IMR-90 (cell line): ENCODE data around the gene GNE. TPM values are rescaled to one million over a fixed set of nuclear protein-coding genes. Genes with fewer than 3 reads are reported as not detected.

Source experiments
- ATAC-seq: fragments of 200-7000 bp; cut with Tn5 transposase; 2 replicates; pipeline ENCODE4 v1.9.1; 2020; ENCODE audit warnings: low read depth, mild to moderate bottlenecking, moderate library complexity
- BruUV-seq: library from RNA; stranded (reverse); fragments of 400-500 nt; replicated peaks from 2 replicates; lab custom pipeline; 2021; lab: Mats Ljungman, UMichigan
- CTCF ChIA-PET: fragments of 300-600 bp; formaldehyde crosslinking; extraction: SDS; loops from one replicate; lab custom pipeline; 2021; ENCODE audit warnings: antibody characterized with exemption; lab: Yijun Ruan, JAX
- POLR2A ChIA-PET: fragments of 300-600 bp; sonication (Branson Sonifier 250); formaldehyde crosslinking; loops from one replicate; lab custom pipeline; 2022; ENCODE audit warnings: antibody characterized with exemption; ENCODE audit not compliant: unreplicated experiment; lab: Charles Lee
- DNase-seq: peaks from one replicate; pipeline ENCODE4 v3.0.0; 2013
- H2AFZ ChIP-seq: replicated peaks from 2 replicates; pipeline ENCODE3; 2013; ENCODE audit warnings: low read length, mild to moderate bottlenecking; ENCODE audit not compliant: poor library complexity
- H2AK5ac ChIP-seq: 2 replicates; pipeline ENCODE4 v1.6.1; 2013; ENCODE audit warnings: low read depth, low read length, inconsistent platforms
- H2AK9ac ChIP-seq: replicated peaks from 2 replicates; pipeline ENCODE3; 2013; ENCODE audit warnings: mild to moderate bottlenecking, low read depth, low read length, moderate library complexity; ENCODE audit not compliant: poor library complexity
- H2BK120ac ChIP-seq: 2 replicates; pipeline ENCODE4 v1.6.1; 2013; ENCODE audit warnings: low read depth, low read length, inconsistent platforms
- H2BK15ac ChIP-seq: 3 replicates; pipeline ENCODE4 v1.6.1; 2013; ENCODE audit warnings: low read depth, low read length, inconsistent platforms
- H2BK20ac ChIP-seq: 2 replicates; pipeline ENCODE4 v1.6.1; 2013; ENCODE audit warnings: low read depth, mild to moderate bottlenecking, inconsistent platforms, low read length, moderate library complexity
- H2BK5ac ChIP-seq: 2 replicates; pipeline ENCODE4 v1.6.1; 2013; ENCODE audit warnings: mild to moderate bottlenecking, low read depth, low read length, inconsistent platforms; ENCODE audit not compliant: poor library complexity, severe bottlenecking
- H3K14ac ChIP-seq: replicated peaks from 2 replicates; pipeline ENCODE4 v1.6.1; 2013; ENCODE audit warnings: low read depth, low read length, inconsistent platforms
- H3K18ac ChIP-seq: 2 replicates; pipeline ENCODE4 v1.6.1; 2013; ENCODE audit warnings: low read depth, low read length, control low read depth
- H3K23ac ChIP-seq: 2 replicates; pipeline ENCODE4 v1.6.1; 2013; ENCODE audit warnings: low read depth, low read length, inconsistent platforms
- H3K27ac ChIP-seq: 2 replicates; pipeline ENCODE4 v1.5.1; 2013; ENCODE audit warnings: mild to moderate bottlenecking, control low read depth, low read length; ENCODE audit not compliant: insufficient read depth
- H3K27me3 ChIP-seq: 2 replicates; pipeline ENCODE4 v1.6.1; 2013; ENCODE audit warnings: low read length; ENCODE audit not compliant: control insufficient read depth, insufficient read depth
- H3K36me3 ChIP-seq: 2 replicates; pipeline ENCODE4 v1.6.1; 2013; ENCODE audit warnings: low read length, mixed read lengths; ENCODE audit not compliant: control insufficient read depth, insufficient read depth
- H3K4ac ChIP-seq: 2 replicates; pipeline ENCODE4 v1.6.1; 2013; ENCODE audit warnings: low read depth, low read length, inconsistent platforms
- H3K4me1 ChIP-seq: 2 replicates; pipeline ENCODE4 v1.6.1; 2013; ENCODE audit warnings: low read length, mixed read lengths; ENCODE audit not compliant: control insufficient read depth, insufficient read depth
- H3K4me2 ChIP-seq: 2 replicates; pipeline ENCODE4 v1.6.1; 2013; ENCODE audit warnings: low read depth, mild to moderate bottlenecking, control low read depth, low read length, moderate library complexity
- H3K4me3 ChIP-seq: 2 replicates; pipeline ENCODE4 v1.5.1; 2013; ENCODE audit warnings: low read depth, mild to moderate bottlenecking, control low read depth, low read length, moderate library complexity; ENCODE audit not compliant: insufficient read depth
- H3K56ac ChIP-seq: 2 replicates; pipeline ENCODE4 v1.6.1; 2013; ENCODE audit warnings: low read length, inconsistent platforms; ENCODE audit not compliant: insufficient read depth; ENCODE audit errors: extremely low read depth
- H3K79me1 ChIP-seq, 2 experiments: 2 replicates each; pipeline ENCODE4 v1.6.1; 2013; ENCODE audit warnings: low read length in 2 of 2, inconsistent platforms in 1 of 2, low read depth in 1 of 2
- H3K9ac ChIP-seq: 2 replicates; pipeline ENCODE4 v1.6.1; 2013; ENCODE audit warnings: low read depth, low read length, control low read depth
- H3K9me1 ChIP-seq: 2 replicates; pipeline ENCODE4 v1.6.1; 2013; ENCODE audit warnings: low read length, inconsistent platforms; ENCODE audit not compliant: insufficient read depth
- H3K9me3 ChIP-seq: 2 replicates; pipeline ENCODE4 v1.6.1; 2013; ENCODE audit warnings: low read length; ENCODE audit not compliant: control insufficient read depth, insufficient read depth
- H4K20me1 ChIP-seq: 2 replicates; pipeline ENCODE4 v1.6.1; 2013; ENCODE audit warnings: low read length, inconsistent platforms; ENCODE audit not compliant: insufficient read depth
- H4K5ac ChIP-seq: 2 replicates; pipeline ENCODE4 v1.6.1; 2013; ENCODE audit warnings: mild to moderate bottlenecking, low read depth, low read length, control low read depth
- H4K8ac ChIP-seq, 2 experiments: 2 replicates each; pipeline ENCODE4 v1.6.1; 2013; ENCODE audit warnings: low read depth in 2 of 2, low read length in 2 of 2, control low read depth in 1 of 2, inconsistent platforms in 1 of 2
- H4K91ac ChIP-seq: 2 replicates; pipeline ENCODE4 v1.6.1; 2013; ENCODE audit warnings: low read depth, low read length, inconsistent platforms; ENCODE audit not compliant: insufficient read depth
- BHLHE40 ChIP-seq: fragments of 150-350 bp; IDR thresholded peaks from 2 replicates; pipeline ENCODE4 v1.6.1; 2016; ENCODE audit warnings: mild to moderate bottlenecking, low read depth, low read length
- FOS ChIP-seq: fragments of 150-350 bp; IDR thresholded peaks from 2 replicates; pipeline ENCODE4 v1.6.1; 2016; ENCODE audit warnings: low read depth, low read length
- MAZ ChIP-seq: IDR thresholded peaks from 2 replicates; pipeline ENCODE4 v1.6.1; 2012; ENCODE audit warnings: low read depth, mild to moderate bottlenecking, low read length, improper control_type of control experiment, moderate library complexity, borderline replicate concordance
- MXI1 ChIP-seq: IDR thresholded peaks from 2 replicates; pipeline ENCODE4 v1.6.1; 2012; ENCODE audit warnings: low read depth, mild to moderate bottlenecking, low read length, moderate library complexity, borderline replicate concordance
- RAD21 ChIP-seq: IDR thresholded peaks from 2 replicates; pipeline ENCODE4 v1.6.1; 2012; ENCODE audit warnings: low read length, improper control_type of control experiment
- SMC3 ChIP-seq: fragments of 150-350 bp; IDR thresholded peaks from 2 replicates; pipeline ENCODE4 v1.6.1; 2016; ENCODE audit warnings: low read depth, mild to moderate bottlenecking, antibody characterized with exemption, low read length, moderate library complexity
- WGBS, 2 experiments: methylation state at CpG; one replicate each; pipeline versions ENCODE4 v1.1.5 to v1.1.7; 2013; ENCODE audit warnings: missing lambda C conversion rate in 2 of 2; ENCODE audit not compliant: insufficient read length in 1 of 2; ENCODE audit errors: extremely low coverage in 2 of 2; 5-methylcytosine and 5-hydroxymethylcytosine counted together
- dilution Hi-C: fragments of 300-500 bp; cut with HindIII; formaldehyde crosslinking; loops from one replicate; pipeline ENCODE4 v1.14.3; 2018; ENCODE audit warnings: low sequenced_read_pairs; ENCODE audit not compliant: unreplicated experiment
- in situ Hi-C: fragments of 300-500 bp; cut with MboI; formaldehyde crosslinking; loops from 3 replicates; pipeline ENCODE4 v1.14.3; 2019; ENCODE audit warnings: low sequenced_read_pairs, inconsistent platforms, mixed read lengths
- intact Hi-C: fragments of 100-400 bp; cut with micrococcal nuclease; formaldehyde crosslinking; loops from 2 replicates; pipeline ENCODE4 v1.10.0; 2022
- polyA plus RNA-seq, 3 experiments: library from polyadenylated mRNA; depleted of rRNA; stranded (reverse); fragments of >200 nt; gene quantifications; 2 replicates each; pipeline ENCODE4 v1.2.3, GENCODE V29; 2012; ENCODE audit warnings: low replicate concordance in 1 of 3
- total RNA-seq: library from RNA; depleted of rRNA; stranded (reverse); fragments of >200 nt; gene quantifications from 2 replicates; pipeline ENCODE4 v1.2.3, GENCODE V29; 2012
- TF ChIP-seq, protein P1 (sequence below): fragments of 150-350 bp; IDR thresholded peaks from 2 replicates; pipeline ENCODE4 v1.6.1; 2017; ENCODE audit warnings: mild to moderate bottlenecking, antibody characterized with exemption, low read length, low read depth

The GNE gene
- total and polyA plus RNA-seq, 2 of the 4 experiments (the other 2 are of a cell fraction) = 11.7 to 34.1 TPM

DNA sequence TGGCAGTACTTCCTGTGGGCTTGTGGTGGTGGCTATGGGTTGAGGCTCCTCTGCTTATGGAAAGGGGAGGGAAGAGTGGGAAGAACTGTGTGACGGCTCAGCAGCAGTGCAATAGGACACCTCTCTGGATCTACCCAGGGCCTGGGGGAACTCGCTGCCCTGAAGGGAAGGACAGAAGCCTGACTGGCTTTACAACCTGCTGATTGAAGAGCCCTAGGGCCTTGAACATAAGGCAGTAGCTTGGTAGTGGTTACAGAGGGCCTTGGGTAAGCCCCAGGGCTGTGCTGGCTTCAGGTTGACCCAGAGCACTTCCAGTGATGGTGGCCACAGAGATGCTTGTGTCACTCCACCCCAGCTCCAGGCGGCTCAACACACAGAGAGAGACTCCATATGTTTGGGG lies 83.5 kb downstream of the GNE start:
- Histone ChIP-seq H3K79me1 (no peaks in the 10 kb centered on the region), H3K4me1 (peaks cover 2% of the 10 kb centered on the region; the same call in 1 of the 2 replicates), H2BK5ac (no peak overlapping the region), H3K9me3 (no peaks in the 10 kb centered on the region), H3K23ac (no peak overlapping the region), H2AK9ac (no peak overlapping the region), H3K27me3 (no peaks in the 10 kb centered on the region; the same call in 1 of the 2 replicates), H3K56ac (no peak overlapping the region), H2AK5ac (no peak overlapping the region), H2BK120ac (no peak overlapping the region), H3K9ac (no peak overlapping the region), H4K20me1 (no peaks in the 10 kb centered on the region), H3K9me1 (no peaks in the 10 kb centered on the region), H4K8ac (no peak overlapping the region), H3K18ac (no peak overlapping the region), H4K5ac (no peak overlapping the region), H2BK20ac (no peak overlapping the region), H3K4me3 (no peak overlapping the region), H3K4ac (no peak overlapping the region), H3K36me3 (no peaks in the 10 kb centered on the region), H4K91ac (no peak overlapping the region), H3K27ac (no peak overlapping the region), H2AFZ (no peak overlapping the region), H3K14ac (no peak overlapping the region), H2BK15ac (no peak overlapping the region), H3K4me2 (no peak overlapping the region)
- no peak for TF ChIP-seq RAD21
- TF ChIP-seq MXI1 = no peak
- TF ChIP-seq, protein P1, sequence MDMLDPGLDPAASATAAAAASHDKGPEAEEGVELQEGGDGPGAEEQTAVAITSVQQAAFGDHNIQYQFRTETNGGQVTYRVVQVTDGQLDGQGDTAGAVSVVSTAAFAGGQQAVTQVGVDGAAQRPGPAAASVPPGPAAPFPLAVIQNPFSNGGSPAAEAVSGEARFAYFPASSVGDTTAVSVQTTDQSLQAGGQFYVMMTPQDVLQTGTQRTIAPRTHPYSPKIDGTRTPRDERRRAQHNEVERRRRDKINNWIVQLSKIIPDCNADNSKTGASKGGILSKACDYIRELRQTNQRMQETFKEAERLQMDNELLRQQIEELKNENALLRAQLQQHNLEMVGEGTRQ = no peak
- TF ChIP-seq BHLHE40 = no peak
- no peak for TF ChIP-seq SMC3
- TF ChIP-seq FOS = no peak
- TF ChIP-seq MAZ = no peak
- in situ Hi-C loops = loop anchor here (10.0 kb wide), 1 partner anchor 210 kb away; no protein-coding TSS in a partner anchor
- ChIA-PET POLR2A (no interaction called here), CTCF (no interaction called here)
- dilution Hi-C loops = no loop called here
- no TSS peak for BruUV-seq
- 33% methylated on average over 1 of the region's 3 CpGs; no CpG with 5 or more reads in 1 of the 2 experiments for WGBS, 2 experiments
- ATAC-seq (no peak), DNase-seq (no peak)
- intact Hi-C loops = no loop called here
